Cardiac fibroblast (primary cell): Measurements from ENCODE around the gene ATP9B.
"Not testable (repeated sequence)": the region's sequence is repeated elsewhere in the genome, so short reads cannot be mapped to it uniquely, and the experiment has no call there.

Experiments used
- DNase-seq, 2 donors: peaks; one replicate each; pipeline versions ENCODE4 v3.0.0 to v3.0.0-alpha.2; 2010; ENCODE audit warnings: low read depth in 2 of 2
- H3K4me3 ChIP-seq, 2 donors: replicated peaks in 1 of 2; 1 replicate in 1 of 2; 2 replicates in 1 of 2; pipeline ENCODE4 v1.5.1; 2011; ENCODE audit warnings: low read depth in 2 of 2, low read length in 2 of 2, mild to moderate bottlenecking in 2 of 2, moderate library complexity in 1 of 2
- CTCF ChIP-seq: IDR thresholded peaks from one replicate; pipeline ENCODE4 v1.5.1; 2011; ENCODE audit warnings: low read depth, mild to moderate bottlenecking, low read length, inconsistent platforms

Gene ATP9B

GRCh38 chr18:79164706-79165105, 95.5 kb downstream of the ATP9B start:
- no peak overlapping the region for H3K4me3 ChIP-seq
- TF ChIP-seq CTCF = no peak
- DNase-seq = no peak

- DNase-seq = no peak
- no peak overlapping the region for H3K4me3 ChIP-seq
- TF ChIP-seq CTCF = no peak
These were observed 97.5 kb downstream of the ATP9B start for GRCh38 chr18:79166702-79167101.

DNA sequence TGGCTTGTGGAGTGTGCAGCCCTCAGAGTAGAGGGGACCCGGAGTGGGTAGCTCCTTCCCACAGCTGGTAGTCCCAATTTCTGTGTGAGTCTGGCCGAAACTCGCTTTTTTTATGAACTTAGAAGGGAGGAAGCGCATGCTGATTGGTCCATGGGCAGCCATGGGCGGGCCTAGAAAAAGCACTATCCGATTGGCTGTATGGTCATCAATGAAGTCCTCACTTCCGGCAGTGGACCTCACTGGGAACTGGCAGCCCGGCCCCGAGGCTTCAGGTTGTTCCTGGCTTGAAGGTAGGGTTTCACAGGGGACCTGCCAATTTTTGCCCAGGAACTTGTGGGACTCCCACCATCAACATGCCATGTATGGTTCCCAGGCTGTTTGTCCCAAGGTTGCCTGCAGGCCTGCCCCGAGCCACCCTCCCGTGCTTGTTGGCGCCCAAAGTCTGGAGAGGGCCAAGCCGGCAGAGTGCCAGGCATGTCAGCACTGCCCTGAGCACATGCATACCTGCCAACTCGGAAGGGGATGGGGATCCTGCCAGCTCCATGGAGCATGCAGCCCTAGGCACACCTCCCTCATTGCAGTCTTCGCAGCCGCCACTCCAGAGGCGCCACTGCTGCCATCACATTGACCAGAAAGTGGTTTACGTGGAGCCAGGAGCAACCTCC, 98.5 kb downstream of the ATP9B start:
- no peak overlapping the region for H3K4me3 ChIP-seq
- TF ChIP-seq CTCF = no peak
- no peak for DNase-seq

- H3K4me3 ChIP-seq = no peak overlapping the region
- peak; percentile 53 to 68 for DNase-seq
- TF ChIP-seq CTCF = no peak
These were observed 100.9 kb downstream of the ATP9B start for GRCh38 chr18:79169958-79170555.

GRCh38 chr18:79172331-79172730, 103.1 kb downstream of the ATP9B start:
- DNase-seq, H3K4me3 ChIP-seq: not testable (repeated sequence)

DNA sequence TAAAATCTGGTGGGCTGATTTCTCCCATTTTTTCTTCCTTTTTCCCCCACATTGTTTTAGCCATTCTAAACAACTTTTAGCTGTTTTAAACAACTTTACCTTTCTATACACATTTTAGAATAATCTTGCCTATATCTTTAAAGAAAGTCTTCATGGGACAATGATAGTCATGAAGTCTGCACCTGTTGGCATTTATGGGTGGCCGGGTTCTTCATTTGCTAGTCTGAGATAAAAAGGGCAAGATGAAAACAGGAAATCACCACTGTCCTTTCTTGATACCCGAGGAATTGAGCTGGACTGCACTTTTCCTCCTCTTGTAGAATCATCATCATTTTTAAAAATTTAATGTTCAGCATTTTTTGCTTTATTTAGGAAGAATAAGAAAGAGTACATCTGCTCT, 104.5 kb downstream of the ATP9B start:
- DNase-seq = no peak
- no peak for TF ChIP-seq CTCF
- H3K4me3 ChIP-seq = no peak overlapping the region

- no peak overlapping the region for H3K4me3 ChIP-seq
- DNase-seq = no peak
- TF ChIP-seq CTCF = no peak
These were observed 108.9 kb downstream of the ATP9B start for GRCh38 chr18:79178113-79178531.
